ENCODE data around the gene EPS15. TPM values are rescaled to one million over a fixed set of nuclear protein-coding genes. Genes with fewer than 3 reads are reported as not detected.

The EPS15 gene
- total and polyA plus RNA-seq, 9 of the 15 experiments (the other 6 are each of a cell fraction or from before 2014, with no cell fraction given): 23.1 to 69.0 (median 41.7) TPM

Small RNA genes lying within 50 kb of the gene (small RNA-seq; reads per million reads assigned to genes)
- not detected for gene RNU6-1281P
- not detected for gene RNU6-877P

Other genes with a start within 250 kb of the EPS15 start
- gene TTC39A, start 188.7 kb downstream of the EPS15 start, total RNA-seq (2014; rRNA removed): 0.18 and 0.20 TPM in 2 replicates
- 0.40 and 0.48 TPM in 2 replicates for gene TTC39A, start 188.7 kb downstream of the EPS15 start, total RNA-seq (2014; rRNA removed; fragmentation: Illumina TruSeq; extraction: Trizol)
- 0.34 and 0.36 TPM in 2 replicates for gene TTC39A, start 188.7 kb downstream of the EPS15 start, total RNA-seq (2015; rRNA removed; fragmentation: Illumina TruSeq; extraction: Trizol)
- gene TTC39A, start 188.7 kb downstream of the EPS15 start, total RNA-seq (2021): 0.53 and 0.92 TPM in 2 replicates
- gene TTC39A, start 188.7 kb downstream of the EPS15 start, polyA plus RNA-seq (2011; rRNA removed): 0.74 and 0.82 TPM in 2 replicates
- 0.27 and 0.32 TPM in 2 replicates for gene TTC39A, start 188.7 kb downstream of the EPS15 start, polyA plus RNA-seq (2014; fragmentation: Illumina TruSeq; extraction: Trizol)
- gene TTC39A, start 188.7 kb downstream of the EPS15 start, polyA plus RNA-seq (2014; fragmentation: Nextera tagmentation; extraction: Ambion mirVana): under 1 TPM; 0.21 to 0.35 TPM
- gene TTC39A, start 188.7 kb downstream of the EPS15 start, polyA plus RNA-seq (2014; rRNA removed): 0.19 and 0.23 TPM in 2 replicates
- gene OSBPL9, start 97.8 kb upstream of the EPS15 start, total RNA-seq (2014; rRNA removed): 170 and 185 TPM in 2 replicates
- 210 and 239 TPM in 2 replicates for gene OSBPL9, start 97.8 kb upstream of the EPS15 start, total RNA-seq (2014; rRNA removed; fragmentation: Illumina TruSeq; extraction: Trizol)
- 209 and 211 TPM in 2 replicates for gene OSBPL9, start 97.8 kb upstream of the EPS15 start, total RNA-seq (2015; rRNA removed; fragmentation: Illumina TruSeq; extraction: Trizol)
- gene OSBPL9, start 97.8 kb upstream of the EPS15 start, total RNA-seq (2021): 131 and 136 TPM in 2 replicates
- gene OSBPL9, start 97.8 kb upstream of the EPS15 start, polyA plus RNA-seq (2011; rRNA removed): 194 and 219 TPM in 2 replicates
- 209 and 217 TPM in 2 replicates for gene OSBPL9, start 97.8 kb upstream of the EPS15 start, polyA plus RNA-seq (2014; fragmentation: Illumina TruSeq; extraction: Trizol)
- gene OSBPL9, start 97.8 kb upstream of the EPS15 start, polyA plus RNA-seq (2014; fragmentation: Nextera tagmentation; extraction: Ambion mirVana): 10 to 100 TPM; 43.9 to 66.2 TPM
- 140 and 148 TPM in 2 replicates for gene OSBPL9, start 97.8 kb upstream of the EPS15 start, polyA plus RNA-seq (2014; rRNA removed)

Measured in K562 (cell line).